NCI-H524 (cell line): ENCODE results near the gene ANO9.
A peak's percentile ranks its signal among the peaks of the same experiment; 100 is the strongest.
"Not testable (repeated sequence)": the region's sequence is repeated elsewhere in the genome, so short reads cannot be mapped to it uniquely, and the experiment has no call there.

Source experiments
- DNase-seq, 2 experiments: peaks; one replicate each; lab custom pipeline; 2025; lab: John Stamatoyannopoulos, UW

The ANO9 gene

DNA sequence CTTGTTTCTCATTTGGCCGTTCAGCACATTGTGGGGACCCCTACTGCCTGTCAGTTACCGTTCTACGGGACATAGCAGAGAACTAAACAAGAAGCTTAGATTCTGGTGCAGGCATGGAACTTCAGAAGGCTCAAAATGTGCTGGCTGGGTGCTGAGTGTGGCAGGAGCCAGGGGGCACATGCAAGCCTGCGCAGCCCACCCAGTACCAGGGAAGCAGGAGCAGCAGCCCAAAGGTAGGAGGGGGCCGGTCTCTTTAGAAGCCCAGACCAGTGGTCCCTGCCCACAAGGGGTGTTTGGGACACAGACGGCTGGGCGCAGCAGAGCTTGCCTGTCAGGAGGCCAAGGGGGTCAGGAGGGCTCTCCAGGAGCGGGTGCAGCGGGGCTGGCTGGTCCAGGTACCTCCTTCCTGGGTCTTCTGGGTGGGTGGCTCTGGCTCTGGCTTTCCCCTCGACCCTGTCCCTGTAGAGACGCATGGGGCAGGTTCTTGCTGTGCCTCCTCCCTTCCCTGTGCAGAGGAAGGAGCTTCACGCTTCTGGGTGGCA lies 10.5 kb upstream of the ANO9 start:
- no peak for DNase-seq

DNA sequence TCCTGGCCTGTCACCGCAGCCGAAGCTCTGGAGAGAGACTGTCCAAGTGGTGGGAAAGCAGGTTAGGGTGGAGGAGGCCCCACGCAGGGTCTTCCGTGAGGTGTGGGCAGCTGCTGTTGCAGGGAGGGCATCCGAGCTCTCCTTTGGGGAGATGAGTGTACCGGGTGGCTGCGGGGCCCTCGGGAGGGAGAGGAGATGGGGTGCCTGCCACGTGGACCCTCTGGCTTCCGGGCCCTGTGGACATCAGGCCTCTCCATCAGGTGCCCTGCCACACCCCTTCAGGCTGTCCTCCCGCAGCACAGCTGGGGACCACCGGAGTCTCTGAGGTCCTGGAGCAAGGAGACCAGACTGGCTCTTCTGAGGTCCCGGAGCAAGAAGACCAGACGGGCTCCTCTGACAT lies 9.9 kb upstream of the ANO9 start:
- DNase-seq, result no peak

DNA sequence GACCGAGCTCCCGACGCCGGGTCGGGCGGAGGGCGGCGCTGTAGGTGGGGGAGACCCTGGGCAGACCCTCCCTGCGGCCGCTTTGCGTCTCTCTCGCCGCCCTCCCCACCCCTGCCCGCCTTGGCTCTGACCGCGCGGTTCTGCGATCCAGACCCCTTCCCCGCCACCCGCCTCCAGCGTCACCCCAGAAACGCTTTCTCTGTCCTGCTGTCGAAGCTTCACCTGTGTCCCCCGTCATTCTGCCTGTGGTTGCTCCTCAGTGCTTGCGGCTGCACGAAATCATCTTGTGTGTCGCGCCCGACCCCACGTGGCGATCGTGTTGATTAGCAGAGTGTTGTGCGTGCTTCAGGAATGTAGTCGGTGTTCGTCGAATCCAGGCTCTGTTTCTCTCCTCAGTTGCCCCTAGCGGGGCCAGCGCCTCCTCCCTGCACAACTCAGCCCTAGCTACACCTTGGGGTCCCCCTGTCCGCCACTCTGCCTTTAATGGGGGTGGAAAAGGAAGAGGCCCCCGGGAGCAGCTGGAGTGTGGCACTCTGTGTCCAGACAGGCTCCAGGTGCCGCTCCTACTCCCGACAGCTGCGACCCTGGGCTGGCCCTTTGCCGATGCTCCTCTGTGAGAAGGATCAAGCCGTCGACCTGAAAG lies 9.1 kb upstream of the ANO9 start:
- peak; percentile 27 to 63 for DNase-seq

DNA sequence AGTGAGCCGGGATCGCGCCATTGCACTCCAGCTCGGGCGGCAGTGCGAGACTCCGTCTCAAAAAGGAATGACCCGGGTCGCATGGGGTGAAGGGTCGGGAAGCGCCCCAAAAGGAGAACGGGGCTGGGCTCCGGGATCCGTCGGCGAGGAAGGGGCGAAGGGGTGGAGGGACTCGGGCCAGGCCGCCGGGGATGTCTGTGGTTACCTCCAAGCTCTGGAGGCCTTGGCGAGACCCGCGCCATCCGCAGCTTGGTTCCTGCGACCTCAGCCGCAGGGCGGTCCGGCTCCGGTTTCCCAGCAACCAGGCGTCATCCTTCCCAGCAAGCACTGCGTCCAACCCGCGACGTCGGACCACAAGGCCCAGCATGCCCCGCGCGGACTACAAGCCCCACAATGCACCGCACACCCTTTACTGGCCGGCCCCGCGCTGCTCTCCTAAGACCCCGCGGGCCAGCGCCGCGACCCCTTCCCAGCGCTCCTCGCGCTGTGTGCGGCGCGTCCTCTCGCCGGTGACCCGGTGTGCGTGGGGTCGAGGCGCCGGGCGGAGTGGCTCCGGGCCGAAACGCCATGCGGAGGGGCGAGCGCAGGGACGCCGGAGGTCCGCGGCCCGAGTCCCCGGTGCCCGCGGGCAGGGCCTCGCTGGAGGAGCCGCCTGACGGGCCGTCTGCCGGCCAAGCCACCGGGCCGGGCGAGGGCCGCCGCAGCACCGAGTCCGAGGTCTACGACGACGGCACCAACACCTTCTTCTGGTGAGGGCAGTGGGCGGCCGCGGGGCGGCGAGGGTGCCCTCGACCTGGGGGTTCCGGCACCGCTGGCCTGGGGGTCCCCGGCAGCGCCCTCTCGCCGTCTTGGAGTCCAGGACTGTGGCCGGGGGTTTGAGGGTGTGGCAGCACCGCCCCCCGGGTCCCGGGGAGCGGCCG lies 8.3 kb upstream of the ANO9 start, which contains the start of gene PTDSS2:
PTDSS2 (plus strand) TSS at position 391 of the 920 bp plus-strand sequence; CDS start at position 568, 177 bp downstream.
- peak; percentile 93 for DNase-seq

DNA sequence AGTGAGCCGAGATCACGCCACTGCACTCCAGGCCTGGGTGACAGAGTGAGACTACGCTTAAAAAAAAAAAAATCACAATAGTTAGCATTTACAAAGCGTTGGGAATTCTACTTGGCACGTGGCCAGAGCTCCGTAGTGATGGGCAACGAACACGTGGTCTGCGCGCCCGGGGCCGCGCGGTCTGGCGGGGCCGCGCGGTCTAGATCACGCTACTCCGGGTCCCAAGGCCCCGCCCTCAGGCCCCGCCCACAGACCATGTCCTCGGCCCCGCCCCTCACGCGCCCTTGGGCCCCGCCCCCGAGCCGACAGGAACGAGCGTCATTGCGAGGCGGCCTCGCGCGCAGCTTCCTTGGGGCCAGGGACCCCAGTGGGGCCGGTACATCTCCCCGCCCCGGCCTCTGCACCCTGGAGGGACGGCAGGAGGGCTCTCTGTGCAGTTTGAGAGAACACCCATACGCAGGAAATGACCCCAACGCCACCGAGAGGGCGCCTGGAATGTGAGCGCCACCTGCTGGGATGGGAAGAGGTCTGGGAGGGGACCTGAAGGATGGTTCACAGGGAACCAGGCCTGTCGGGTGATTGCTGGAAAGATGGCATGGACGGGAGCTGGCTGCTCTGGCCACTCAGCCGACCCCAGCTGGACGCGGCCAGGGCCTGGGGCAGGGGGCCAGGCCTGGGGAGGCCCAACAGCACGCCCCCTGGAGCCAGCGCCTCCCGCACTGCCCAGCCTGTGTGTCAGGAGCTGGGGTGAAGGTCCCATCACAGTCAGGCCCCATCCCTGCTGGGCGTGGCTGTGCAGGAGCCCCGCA lies 6.3 kb upstream of the ANO9 start:
- peak; percentile 92 to 97 for DNase-seq

DNA sequence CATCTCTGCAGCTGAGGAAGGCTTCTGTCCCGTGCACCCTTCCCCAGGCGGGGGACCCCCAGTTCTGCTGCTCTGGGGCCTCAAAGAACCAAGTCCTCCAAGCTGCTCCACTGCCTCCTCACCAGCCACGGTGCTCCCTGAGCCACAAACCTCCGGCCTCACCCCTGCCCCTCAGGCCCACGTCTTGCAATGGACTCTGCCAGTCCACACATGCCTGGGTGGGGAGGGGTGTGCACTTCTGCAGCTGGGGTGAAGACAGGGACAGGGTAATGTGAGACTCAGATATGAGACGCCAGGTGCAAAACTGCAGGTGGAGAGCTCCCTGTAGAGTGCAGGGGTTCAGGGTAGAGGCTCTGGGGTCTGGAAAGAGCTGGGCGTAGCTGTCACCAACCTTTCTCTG lies 5.1 kb upstream of the ANO9 start:
- DNase-seq, result no peak

DNA sequence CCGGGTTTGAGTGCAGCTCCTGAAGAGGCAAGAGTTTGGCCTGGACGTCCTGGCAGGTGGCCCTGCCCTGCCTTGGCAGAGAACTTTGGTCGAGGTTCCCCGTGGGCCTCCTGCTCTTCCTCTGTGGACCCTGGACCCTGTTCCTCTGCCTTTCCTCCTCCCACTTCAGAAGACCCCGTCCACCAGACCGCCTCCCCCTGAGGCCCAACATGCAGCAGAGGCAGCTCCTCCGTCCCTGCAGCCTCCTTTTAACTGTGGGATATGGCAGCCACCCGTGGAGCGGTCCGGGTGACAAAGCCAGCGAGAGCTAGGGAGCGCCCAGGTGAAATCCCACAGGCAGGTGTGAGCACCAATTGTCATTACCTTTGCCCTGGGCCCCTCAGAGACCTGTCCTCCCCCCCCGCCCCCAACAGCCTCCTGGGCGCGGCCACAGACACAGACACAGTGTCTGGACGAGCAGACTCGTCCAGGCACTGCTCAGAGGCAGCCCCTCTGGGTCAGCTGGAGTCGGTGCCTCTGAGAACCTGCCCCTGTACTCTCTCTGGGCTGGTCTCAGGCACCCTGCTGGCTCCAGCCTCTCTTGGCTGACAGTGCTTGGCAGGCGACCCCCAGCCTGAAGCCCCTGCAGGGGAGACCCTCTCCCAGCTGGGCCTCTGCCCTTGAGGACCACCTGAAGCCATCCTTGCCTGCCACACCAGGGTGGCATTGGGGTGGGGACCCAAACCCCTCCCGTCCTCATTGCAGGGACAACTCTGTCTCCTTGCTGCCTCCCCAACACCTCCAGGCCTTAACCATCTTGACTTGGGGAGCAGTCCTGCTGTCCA lies 4.2 kb upstream of the ANO9 start:
- DNase-seq, result no peak

DNA sequence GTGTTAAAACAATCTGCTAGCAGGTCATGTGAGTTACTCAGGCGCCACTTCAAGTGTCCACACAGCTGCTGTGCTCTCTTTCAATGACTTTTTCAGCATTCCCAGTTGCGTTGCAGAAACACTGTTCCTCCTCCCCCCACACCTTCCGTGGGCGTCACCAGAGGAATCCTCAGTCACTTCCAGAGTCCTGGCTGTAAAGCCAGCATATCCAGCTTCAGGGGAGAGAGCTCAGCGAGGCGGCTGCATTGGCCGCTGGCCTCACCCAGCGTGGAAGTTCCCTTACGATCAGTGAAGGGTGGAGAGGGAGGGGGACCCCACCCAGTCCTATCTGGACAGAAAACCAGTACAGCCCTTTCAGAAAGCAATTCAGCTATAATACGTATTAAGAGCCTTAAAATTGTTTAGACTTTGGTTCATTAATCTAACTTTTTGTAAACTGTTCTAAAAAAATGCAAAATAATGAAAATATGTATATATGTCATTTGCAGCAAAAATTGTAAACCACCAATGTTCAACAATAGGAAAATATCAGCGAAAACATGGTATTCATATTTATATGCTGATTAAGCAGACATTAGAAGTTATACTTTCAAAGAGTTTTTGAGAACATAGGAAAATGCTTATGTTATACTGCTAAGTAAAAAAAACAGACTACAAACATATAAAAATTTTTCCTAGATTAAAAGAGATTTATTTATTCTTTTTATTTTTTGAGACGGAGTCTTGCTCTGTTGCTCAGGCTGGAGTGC lies 2.8 kb upstream of the ANO9 start:
- DNase-seq, result peak; percentile 87 to 90

DNA sequence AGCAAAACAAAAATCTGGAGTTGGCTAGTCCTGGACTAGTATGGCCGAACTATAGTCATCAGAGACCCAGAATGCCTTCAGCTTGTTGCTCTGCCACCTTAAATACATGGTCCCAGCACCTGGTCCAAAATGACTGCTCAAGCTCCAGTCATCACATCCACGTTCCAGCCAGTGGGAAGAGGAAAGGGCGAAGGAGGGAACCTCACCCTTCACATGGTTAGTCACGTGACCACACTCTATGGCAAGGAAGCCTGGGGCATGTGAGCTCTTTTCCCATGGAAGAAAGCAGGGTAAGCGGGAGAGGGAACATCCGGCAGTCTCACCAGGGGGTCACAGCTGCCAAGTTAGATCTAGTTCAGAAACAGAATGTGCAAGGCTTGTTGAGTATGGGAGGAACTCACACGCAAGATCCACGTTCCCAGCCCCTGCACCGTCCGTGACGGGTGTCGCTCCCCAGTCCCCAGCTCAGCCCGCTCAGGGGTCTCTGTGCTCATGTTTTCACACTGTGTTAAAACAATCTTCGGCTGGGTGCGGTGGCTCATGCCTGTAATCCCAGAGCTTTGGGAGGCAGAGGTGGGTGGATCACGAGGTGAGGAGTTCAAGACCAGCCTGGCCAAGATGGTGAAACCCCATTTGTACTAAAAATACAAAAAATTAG lies 1.9 kb upstream of the ANO9 start:
- peak; percentile 69 to 83 for DNase-seq

DNA sequence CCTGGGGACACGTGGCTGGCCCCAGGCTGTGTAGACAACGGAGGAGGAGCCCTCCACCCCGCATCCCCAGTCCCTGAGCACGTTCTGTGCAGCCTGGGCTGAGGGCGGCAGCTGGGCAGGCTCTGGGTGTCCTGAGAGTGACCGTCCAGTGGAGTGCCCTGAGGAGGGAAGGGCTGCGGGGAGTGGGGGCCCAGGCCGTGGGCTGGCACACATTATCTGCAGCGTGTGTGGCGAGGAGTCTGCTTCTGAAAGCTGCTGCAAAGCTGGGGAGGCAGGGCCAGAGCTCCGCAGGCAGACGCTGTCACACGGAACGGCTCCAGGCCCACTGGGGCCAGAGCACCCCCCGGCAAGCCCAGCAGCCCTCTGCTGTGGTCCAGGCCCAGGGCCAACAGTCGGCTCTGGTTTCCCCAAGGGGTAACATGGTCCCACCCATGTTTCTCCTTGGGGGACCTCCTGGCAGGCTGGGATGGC lies 835 bp upstream of the ANO9 start:
- DNase-seq, result no peak

DNA sequence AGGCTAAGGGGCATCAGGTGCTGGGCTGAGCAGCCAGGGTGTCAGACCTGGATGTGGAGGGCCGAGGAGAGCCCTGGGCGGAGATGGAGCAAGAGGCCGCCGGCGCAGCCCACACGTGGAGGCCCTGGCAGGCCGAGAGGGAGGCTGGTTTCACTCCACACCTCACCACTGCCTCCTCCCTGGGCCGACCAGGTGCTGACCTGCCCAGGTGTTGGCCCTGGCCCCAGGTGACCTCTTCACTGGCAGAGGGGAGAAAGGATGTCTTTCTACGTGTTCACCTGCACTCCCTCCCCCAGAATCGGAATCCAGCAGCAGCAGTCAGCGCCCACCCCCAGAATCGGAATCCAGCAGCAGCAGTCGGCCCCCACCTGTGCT lies 781 bp downstream of the ANO9 start:
- no peak for DNase-seq

DNA sequence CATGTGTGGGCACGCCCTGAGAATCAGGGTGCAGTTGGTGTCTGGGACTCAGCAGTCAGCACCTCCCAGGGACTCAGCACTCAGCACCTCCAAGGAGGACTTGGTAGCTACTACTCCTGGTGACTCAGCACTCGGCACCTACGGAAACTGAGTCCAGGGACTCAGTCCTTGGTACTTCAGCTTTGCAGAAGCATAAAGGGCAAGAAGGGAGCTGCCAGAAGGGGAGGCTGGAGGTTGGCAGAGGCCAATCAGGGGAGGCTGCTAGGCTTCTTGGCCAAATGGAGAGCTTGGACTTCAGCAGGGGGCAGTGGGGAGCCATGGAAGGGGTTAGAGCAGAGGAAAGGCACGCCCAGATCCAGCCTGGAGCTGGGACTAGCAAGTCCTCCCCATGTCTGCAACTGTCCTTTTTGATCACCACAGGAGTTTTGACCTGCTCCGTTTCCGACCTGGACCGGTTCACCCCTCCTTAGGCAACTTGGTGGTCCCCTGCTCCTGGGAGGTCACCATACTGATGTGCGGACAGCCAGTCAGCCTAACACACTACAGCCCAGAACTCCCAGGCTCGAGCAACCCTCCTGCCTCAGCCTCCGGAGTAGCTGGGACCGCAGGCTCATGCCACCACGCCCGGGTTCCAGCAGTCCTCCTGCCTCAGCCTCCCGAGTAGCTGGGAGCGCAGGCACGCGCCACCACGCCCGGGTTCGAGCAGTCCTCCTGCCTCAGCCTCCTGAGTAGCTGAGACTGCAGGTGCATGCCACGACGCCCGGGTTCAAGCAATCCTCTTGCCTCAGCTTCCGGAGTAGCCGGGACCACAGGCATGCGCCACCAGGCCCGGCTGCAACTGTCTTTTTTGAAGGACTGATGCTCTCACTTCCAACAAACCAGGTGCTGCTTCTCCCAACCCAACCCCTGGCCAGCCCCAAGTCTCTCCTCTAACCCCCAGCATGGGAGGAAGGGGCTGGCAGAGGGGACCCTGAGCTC lies 1.5 kb downstream of the ANO9 start:
- DNase-seq, result peak in 1 of 2 experiments; percentile 23

DNA sequence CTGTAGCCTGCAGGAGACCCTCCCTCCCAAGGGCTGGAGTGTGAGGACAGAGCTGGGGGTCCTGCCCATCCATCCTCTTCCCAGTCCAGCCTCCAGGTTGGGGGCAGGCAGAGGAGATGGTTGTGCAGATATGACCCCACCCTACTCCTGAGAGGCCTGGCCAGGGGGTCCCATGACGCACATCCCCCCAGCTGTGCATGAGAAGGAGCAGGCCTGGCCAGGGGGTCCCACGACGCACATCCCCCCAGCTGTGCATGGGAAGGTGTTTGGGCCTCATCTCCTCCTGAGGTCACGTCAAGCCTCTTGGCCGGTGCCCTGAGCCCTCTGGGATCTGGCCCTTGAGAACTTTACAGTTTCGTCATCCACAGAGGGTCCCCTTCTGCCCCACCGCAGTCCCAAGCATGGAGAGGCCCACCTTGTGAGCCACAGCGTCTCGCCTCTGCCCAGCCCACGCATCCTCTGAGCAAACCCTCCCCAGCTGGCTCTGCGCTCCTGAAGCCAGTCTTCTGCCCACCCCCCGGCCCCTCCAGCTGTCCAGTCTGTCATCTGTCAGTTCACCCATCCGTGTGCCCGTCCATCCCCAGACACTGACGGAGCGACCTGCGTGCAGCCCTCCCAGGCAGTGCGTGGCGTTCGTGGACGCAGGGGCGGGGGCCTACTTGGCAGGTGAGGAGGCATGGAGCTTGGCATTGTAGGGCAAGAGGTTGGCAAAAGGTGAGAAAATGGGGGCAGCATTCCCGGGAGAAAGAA lies 2.3 kb downstream of the ANO9 start:
- no peak for DNase-seq

DNA sequence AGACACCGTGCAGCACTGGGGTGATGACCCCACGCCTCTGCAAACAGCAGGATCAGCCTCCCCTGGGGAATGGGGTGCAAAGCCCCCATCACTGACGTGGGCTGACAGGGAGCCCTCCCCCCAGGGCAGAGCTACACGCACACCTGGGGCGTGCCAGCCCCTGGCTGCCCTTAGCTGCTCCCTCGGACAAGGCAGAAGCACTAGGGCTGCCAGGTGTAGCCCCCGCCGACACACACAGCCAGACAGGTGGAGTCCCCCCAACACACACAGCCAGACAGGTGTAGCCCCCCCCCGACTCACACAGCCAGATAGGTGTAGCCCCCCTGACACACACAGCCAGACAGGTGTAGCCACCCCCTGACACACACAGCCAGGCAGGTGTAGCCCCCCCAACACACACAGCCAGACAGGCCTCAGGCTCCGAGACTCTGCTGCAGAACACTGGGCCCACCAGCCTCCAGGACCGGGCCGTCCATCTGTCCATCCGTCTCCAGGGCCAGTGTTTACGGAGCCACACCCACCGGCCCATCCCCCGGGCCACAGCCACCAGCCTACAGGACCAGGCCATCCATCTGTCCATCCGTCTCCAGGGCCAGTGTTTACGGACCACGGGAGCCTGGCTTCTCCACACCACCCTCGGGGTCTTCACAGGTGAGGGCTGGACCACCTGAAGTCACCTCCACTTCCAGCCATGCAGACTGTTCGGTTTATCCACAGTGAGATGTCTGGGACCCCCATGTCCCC lies 3.5 kb downstream of the ANO9 start:
- DNase-seq, result no peak

DNA sequence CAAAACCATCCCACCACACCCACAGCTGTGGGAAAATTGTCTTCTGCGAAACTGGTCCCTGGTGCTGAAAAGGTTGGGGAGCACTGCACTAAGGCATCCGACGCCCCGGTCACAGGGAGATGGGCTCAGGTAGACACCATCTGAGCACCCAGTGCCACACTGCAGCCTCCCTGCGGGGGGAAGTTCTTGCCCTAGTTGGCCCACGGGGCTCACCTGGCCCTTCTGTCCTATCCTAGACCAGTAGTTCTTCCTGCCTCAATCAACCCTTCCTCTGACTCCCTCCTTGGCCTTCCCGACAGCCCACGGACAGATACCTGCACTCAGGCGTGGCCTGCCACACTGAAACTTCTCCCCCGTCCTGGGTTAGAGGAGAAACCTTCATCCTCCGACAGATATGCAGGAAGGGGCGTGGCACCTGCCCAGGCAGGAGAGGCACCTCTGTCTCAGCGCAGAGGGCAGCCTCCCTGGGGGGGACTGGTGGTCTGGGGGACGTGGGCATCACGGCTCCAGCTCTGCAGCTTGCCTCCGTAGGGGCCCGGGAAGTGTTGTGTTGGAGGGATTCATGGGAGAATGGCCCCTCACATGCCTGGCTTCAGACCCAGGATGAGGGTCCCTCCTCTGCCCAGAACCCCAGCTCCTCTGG lies 4.5 kb downstream of the ANO9 start:
- no peak for DNase-seq

DNA sequence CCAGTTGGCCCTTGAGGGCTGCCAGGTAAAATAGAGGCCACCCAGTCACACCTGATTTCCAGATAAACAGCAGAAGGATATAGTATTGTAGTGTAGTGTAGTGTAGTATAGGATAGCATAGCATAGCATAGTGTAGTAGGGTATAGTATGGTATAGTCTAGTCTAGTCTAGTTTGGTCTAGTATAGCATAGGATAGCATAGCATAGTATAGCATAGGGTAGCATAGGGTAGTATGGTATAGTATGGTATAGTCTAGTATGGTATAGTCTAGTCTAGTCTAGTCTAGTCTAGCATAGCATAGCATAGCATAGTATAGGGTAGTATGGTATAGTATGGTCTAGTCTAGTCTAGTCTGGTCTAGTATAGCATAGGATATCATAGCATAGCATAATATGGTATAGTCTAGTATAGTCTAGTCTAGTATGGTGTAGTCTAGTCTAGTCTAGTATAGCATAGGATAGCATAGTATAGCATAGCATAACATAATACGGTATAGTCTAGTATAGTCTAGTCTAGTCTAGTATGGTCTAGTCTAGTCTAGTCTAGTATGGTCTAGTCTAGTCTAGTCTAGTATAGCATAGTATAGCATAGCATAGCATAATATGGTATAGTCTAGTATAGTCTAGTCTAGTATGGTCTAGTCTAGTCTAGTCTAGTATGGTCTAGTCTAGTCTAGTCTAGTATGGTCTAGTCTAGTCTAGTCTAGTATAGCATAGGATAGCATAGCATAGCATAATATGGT lies 6.6 kb downstream of the ANO9 start:
- DNase-seq, result not testable (repeated sequence)
